Nephron (organoid): ENCODE data around the gene NPLOC4.
"Not testable (repeated sequence)": the region's sequence is repeated elsewhere in the genome, so short reads cannot be mapped to it uniquely, and the experiment has no call there.

ENCODE experiments used
- H3K27ac Mint-ChIP-seq, 3 experiments: 2 replicates each; pipeline ENCODE4 v1.8.0; 2020; ENCODE audit warnings: mixed read lengths in 3 of 3, mild to moderate bottlenecking in 2 of 3, moderate library complexity in 1 of 3
- H3K27me3 Mint-ChIP-seq: 2 replicates; pipeline ENCODE4 v1.8.0; 2021; ENCODE audit warnings: low read depth, mild to moderate bottlenecking, moderate library complexity, mixed read lengths
- H3K36me3 Mint-ChIP-seq: 2 replicates; pipeline ENCODE4 v1.8.0; 2020; ENCODE audit warnings: low read depth, mixed read lengths
- H3K4me1 Mint-ChIP-seq: 2 replicates; pipeline ENCODE4 v1.8.0; 2020; ENCODE audit warnings: mixed read lengths
- H3K4me3 Mint-ChIP-seq, 3 experiments: 2 replicates each; pipeline ENCODE4 v1.8.0; 2020; ENCODE audit warnings: mild to moderate bottlenecking in 3 of 3, mixed read lengths in 3 of 3, moderate library complexity in 2 of 3
- H3K9me3 Mint-ChIP-seq: 2 replicates; pipeline ENCODE4 v1.8.0; 2020; ENCODE audit warnings: mixed read lengths
- CTCF ChIP-seq, 3 experiments: fragments of 200-600 bp; sonication (generic); IDR thresholded peaks; one replicate each; pipeline ENCODE4 v1.5.0; 2021; ENCODE audit warnings: antibody characterized with exemption in 3 of 3; ENCODE audit not compliant: unreplicated experiment in 3 of 3

The NPLOC4 gene

GRCh38 chr17:81534157-81535006 lies 102.5 kb downstream of the NPLOC4 start:
- peaks cover 12% of the 10 kb centered on the region for H3K27me3 Mint-ChIP-seq
- no peaks in the 10 kb centered on the region for H3K36me3 Mint-ChIP-seq
- no peak overlapping the region for H3K27ac Mint-ChIP-seq
- no peak overlapping the region for H3K4me3 Mint-ChIP-seq
- H3K9me3 Mint-ChIP-seq = no peaks in the 10 kb centered on the region
- peaks cover 9% of the 10 kb centered on the region for H3K4me1 Mint-ChIP-seq
- no peak for TF ChIP-seq CTCF (IDR thresholded peaks at IDR 0.05; ENCODE audit: unreplicated experiment in 3 of 3)

- Mint-ChIP-seq H3K36me3 (no peaks in the 10 kb centered on the region), H3K9me3 (no peaks in the 10 kb centered on the region), H3K27me3 (peaks cover 12% of the 10 kb centered on the region), H3K4me3 (no peak overlapping the region), H3K4me1 (peaks cover 9% of the 10 kb centered on the region), H3K27ac (no peak overlapping the region)
- TF ChIP-seq CTCF (IDR thresholded peaks at IDR 0.05; ENCODE audit: unreplicated experiment in 3 of 3) = no peak
These were observed 103.4 kb downstream of the NPLOC4 start for GRCh38 chr17:81533339-81534141.

GRCh38 chr17:81532490-81533287 lies 104.2 kb downstream of the NPLOC4 start:
- peaks cover under 1% of the 10 kb centered on the region for H3K4me1 Mint-ChIP-seq
- H3K36me3 Mint-ChIP-seq = no peaks in the 10 kb centered on the region
- no peaks in the 10 kb centered on the region for H3K9me3 Mint-ChIP-seq
- TF ChIP-seq CTCF (IDR thresholded peaks at IDR 0.05; ENCODE audit: unreplicated experiment in 3 of 3) = no peak
- no peak overlapping the region for H3K27ac Mint-ChIP-seq
- no peak overlapping the region for H3K4me3 Mint-ChIP-seq
- H3K27me3 Mint-ChIP-seq = peaks cover 12% of the 10 kb centered on the region

- peaks cover 12% of the 10 kb centered on the region for H3K27me3 Mint-ChIP-seq
- not testable (repeated sequence) for H3K4me3 Mint-ChIP-seq, H3K4me1 Mint-ChIP-seq, H3K27ac Mint-ChIP-seq, H3K36me3 Mint-ChIP-seq, H3K9me3 Mint-ChIP-seq
These were observed 104.9 kb downstream of the NPLOC4 start for GRCh38 chr17:81531998-81532404.

- H3K4me1 Mint-ChIP-seq, H3K9me3 Mint-ChIP-seq, H3K4me3 Mint-ChIP-seq, H3K27ac Mint-ChIP-seq, H3K36me3 Mint-ChIP-seq: not testable (repeated sequence)
- peaks cover 14% of the 10 kb centered on the region for H3K27me3 Mint-ChIP-seq
These were observed 105.9 kb downstream of the NPLOC4 start for GRCh38 chr17:81531013-81531412.

- no peak overlapping the region for H3K27ac Mint-ChIP-seq
- H3K4me1 Mint-ChIP-seq = no peaks in the 10 kb centered on the region
These were observed 107.5 kb downstream of the NPLOC4 start for GRCh38 chr17:81529437-81529803.

More at GRCh38 chr17:81529437-81529803, 107.5 kb downstream of the NPLOC4 start:
- no peaks in the 10 kb centered on the region for H3K36me3 Mint-ChIP-seq
- H3K4me3 Mint-ChIP-seq = no peak overlapping the region
- H3K27me3 Mint-ChIP-seq = peaks cover 7% of the 10 kb centered on the region
- TF ChIP-seq CTCF (IDR thresholded peaks at IDR 0.05; ENCODE audit: unreplicated experiment in 3 of 3) = no peak
- no peaks in the 10 kb centered on the region for H3K9me3 Mint-ChIP-seq
